Measurements from ENCODE around the gene GLRX5.
"Not testable (repeated sequence)": the region's sequence is repeated elsewhere in the genome, so short reads cannot be mapped to it uniquely, and the experiment has no call there.

GLRX5 gene

GRCh38 chr14:95577870-95578269 is 43.0 kb downstream of the GLRX5 start:
- no peak overlapping the region for H2AFZ ChIP-seq (ENCODE audit: low read depth, low read length)
- ATAC-seq (ENCODE audit: insufficient read depth, low read depth): no peak
- H3K9ac ChIP-seq (ENCODE audit: low read depth, low read length): no peak overlapping the region
- no peak for TF ChIP-seq EZH2 (IDR thresholded peaks at IDR 0.05; ENCODE audit: borderline replicate concordance, low read depth, low read length, severe bottlenecking)
- TF ChIP-seq, protein P1, sequence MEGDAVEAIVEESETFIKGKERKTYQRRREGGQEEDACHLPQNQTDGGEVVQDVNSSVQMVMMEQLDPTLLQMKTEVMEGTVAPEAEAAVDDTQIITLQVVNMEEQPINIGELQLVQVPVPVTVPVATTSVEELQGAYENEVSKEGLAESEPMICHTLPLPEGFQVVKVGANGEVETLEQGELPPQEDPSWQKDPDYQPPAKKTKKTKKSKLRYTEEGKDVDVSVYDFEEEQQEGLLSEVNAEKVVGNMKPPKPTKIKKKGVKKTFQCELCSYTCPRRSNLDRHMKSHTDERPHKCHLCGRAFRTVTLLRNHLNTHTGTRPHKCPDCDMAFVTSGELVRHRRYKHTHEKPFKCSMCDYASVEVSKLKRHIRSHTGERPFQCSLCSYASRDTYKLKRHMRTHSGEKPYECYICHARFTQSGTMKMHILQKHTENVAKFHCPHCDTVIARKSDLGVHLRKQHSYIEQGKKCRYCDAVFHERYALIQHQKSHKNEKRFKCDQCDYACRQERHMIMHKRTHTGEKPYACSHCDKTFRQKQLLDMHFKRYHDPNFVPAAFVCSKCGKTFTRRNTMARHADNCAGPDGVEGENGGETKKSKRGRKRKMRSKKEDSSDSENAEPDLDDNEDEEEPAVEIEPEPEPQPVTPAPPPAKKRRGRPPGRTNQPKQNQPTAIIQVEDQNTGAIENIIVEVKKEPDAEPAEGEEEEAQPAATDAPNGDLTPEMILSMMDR (IDR thresholded peaks at IDR 0.05; ENCODE audit: borderline replicate concordance, extremely low read depth, low read length, poor library complexity, severe bottlenecking): no peak
- no peak overlapping the region for H3K27ac ChIP-seq (ENCODE audit: low read length)
- H3K27me3 ChIP-seq (ENCODE audit: insufficient read depth, low read length, poor library complexity): no peaks in the 10 kb centered on the region
- no peak overlapping the region for H3K4me3 ChIP-seq (ENCODE audit: low read depth in 1 of 2, low read length in 2 of 2)
- DNase-seq: no peak
- no peaks in the 10 kb centered on the region for H3K79me2 ChIP-seq (ENCODE audit: insufficient read depth, low read length)
- no peaks in the 10 kb centered on the region for H3K9me3 ChIP-seq (ENCODE audit: insufficient read depth, low read length, severe bottlenecking)
- no peaks in the 10 kb centered on the region for H3K36me3 ChIP-seq (ENCODE audit: insufficient read depth, low read length)
- H3K4me2 ChIP-seq (ENCODE audit: insufficient read depth, low read length): no peak overlapping the region
- no peaks in the 10 kb centered on the region for H3K4me1 ChIP-seq (ENCODE audit: insufficient read depth, low read length)
- H4K20me1 ChIP-seq (ENCODE audit: insufficient read depth, low read length): no peaks in the 10 kb centered on the region

DNA sequence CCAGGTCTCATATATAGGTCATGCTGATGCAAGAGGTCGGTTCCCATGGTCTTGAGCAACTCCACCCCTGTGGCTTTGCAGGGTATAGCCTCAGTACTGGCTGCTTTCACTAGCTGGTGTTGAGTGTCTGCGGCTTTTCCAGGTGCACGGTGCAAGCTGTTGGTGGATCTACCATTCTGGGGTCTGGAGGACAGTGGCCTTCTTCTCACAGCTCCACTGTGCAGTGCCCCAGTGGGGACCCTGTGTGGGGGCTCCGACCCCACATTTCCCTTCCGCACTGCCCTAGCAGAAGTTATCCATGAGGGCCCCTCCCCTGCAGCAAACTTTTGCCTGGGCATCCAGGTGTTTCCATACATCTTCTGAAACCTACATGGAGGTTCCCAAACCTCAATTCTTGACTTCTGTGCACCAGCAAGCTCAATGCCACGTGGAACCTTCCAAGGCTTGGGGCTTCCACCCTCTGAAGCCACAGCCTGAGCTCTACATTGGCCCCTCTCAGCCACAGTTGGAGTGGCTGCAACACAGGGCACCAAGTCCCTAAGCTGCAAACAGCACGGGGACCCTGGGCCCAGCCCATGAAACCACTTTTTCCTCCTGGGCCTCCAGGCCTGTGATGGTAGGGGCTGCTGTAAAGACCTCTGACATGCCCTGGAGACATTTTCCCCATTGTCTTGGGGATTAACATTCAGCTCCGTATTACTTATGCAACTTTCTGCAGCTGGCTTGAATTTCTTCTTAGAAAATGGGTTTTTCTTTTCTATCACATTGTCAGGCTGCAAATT is 49.2 kb downstream of the GLRX5 start:
- not testable (repeated sequence) for H3K9me3 ChIP-seq (ENCODE audit: insufficient read depth, low read length, severe bottlenecking); H3K9ac ChIP-seq (ENCODE audit: low read depth, low read length); H3K27ac ChIP-seq (ENCODE audit: low read length); H3K4me1 ChIP-seq (ENCODE audit: insufficient read depth, low read length); H2AFZ ChIP-seq (ENCODE audit: low read depth, low read length); H4K20me1 ChIP-seq (ENCODE audit: insufficient read depth, low read length); H3K4me2 ChIP-seq (ENCODE audit: insufficient read depth, low read length); H3K27me3 ChIP-seq (ENCODE audit: insufficient read depth, low read length, poor library complexity); H3K36me3 ChIP-seq (ENCODE audit: insufficient read depth, low read length); ATAC-seq (ENCODE audit: insufficient read depth, low read depth); H3K79me2 ChIP-seq (ENCODE audit: insufficient read depth, low read length); DNase-seq; H3K4me3 ChIP-seq (ENCODE audit: low read depth in 1 of 2, low read length in 2 of 2)

- Histone ChIP-seq H3K4me3 (ENCODE audit: low read depth in 1 of 2, low read length in 2 of 2) (no peak overlapping the region), H4K20me1 (ENCODE audit: insufficient read depth, low read length) (no peaks in the 10 kb centered on the region), H3K27ac (ENCODE audit: low read length) (no peak overlapping the region), H3K36me3 (ENCODE audit: insufficient read depth, low read length) (no peaks in the 10 kb centered on the region), H3K27me3 (ENCODE audit: insufficient read depth, low read length, poor library complexity) (peaks cover 3% of the 10 kb centered on the region), H3K9me3 (ENCODE audit: insufficient read depth, low read length, severe bottlenecking) (no peaks in the 10 kb centered on the region), H3K79me2 (ENCODE audit: insufficient read depth, low read length) (no peaks in the 10 kb centered on the region), H3K4me1 (ENCODE audit: insufficient read depth, low read length) (no peaks in the 10 kb centered on the region), H3K9ac (ENCODE audit: low read depth, low read length) (no peak overlapping the region), H3K4me2 (ENCODE audit: insufficient read depth, low read length) (no peak overlapping the region), H2AFZ (ENCODE audit: low read depth, low read length) (no peak overlapping the region)
- no peak for TF ChIP-seq EZH2 (IDR thresholded peaks at IDR 0.05; ENCODE audit: borderline replicate concordance, low read depth, low read length, severe bottlenecking)
- TF ChIP-seq, protein P1 (IDR thresholded peaks at IDR 0.05; ENCODE audit: borderline replicate concordance, extremely low read depth, low read length, poor library complexity, severe bottlenecking): no peak
- ATAC-seq (ENCODE audit: insufficient read depth, low read depth) (no peak), DNase-seq (no peak)
Measured at GRCh38 chr14:95585953-95586620, 51.2 kb downstream of the GLRX5 start.

DNA sequence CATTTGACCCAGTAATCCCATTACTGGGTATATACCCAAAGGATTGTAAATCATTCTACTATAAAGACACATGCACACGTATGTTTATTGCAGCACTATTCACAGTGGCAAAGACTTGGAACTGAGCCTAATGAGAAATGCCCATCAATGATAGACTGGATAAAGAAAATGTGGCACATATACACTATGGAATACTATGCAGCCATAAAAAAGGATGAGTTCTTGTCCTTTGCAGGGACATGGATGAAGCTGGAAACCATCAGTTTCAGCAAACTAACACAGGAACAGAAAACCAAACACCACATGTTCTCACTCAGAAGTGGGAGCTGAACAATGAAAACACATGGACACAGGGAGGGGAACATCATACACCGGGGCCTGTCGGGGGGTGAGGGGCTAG is 56.3 kb downstream of the GLRX5 start:
- H3K4me2 ChIP-seq (ENCODE audit: insufficient read depth, low read length); H3K4me3 ChIP-seq (ENCODE audit: low read depth in 1 of 2, low read length in 2 of 2); DNase-seq; ATAC-seq (ENCODE audit: insufficient read depth, low read depth); H3K4me1 ChIP-seq (ENCODE audit: insufficient read depth, low read length); H3K9ac ChIP-seq (ENCODE audit: low read depth, low read length); H3K27ac ChIP-seq (ENCODE audit: low read length); H3K9me3 ChIP-seq (ENCODE audit: insufficient read depth, low read length, severe bottlenecking); H3K79me2 ChIP-seq (ENCODE audit: insufficient read depth, low read length); H2AFZ ChIP-seq (ENCODE audit: low read depth, low read length); H3K27me3 ChIP-seq (ENCODE audit: insufficient read depth, low read length, poor library complexity); H3K36me3 ChIP-seq (ENCODE audit: insufficient read depth, low read length); H4K20me1 ChIP-seq (ENCODE audit: insufficient read depth, low read length): not testable (repeated sequence)
